GM12878 (cell line): ENCODE measurements around the gene NDUFB7. TPM values are rescaled to one million over a fixed set of nuclear protein-coding genes. Genes with fewer than 3 reads are reported as not detected.
A peak's percentile ranks its signal among the peaks of the same experiment; 100 is the strongest.

ENCODE experiments used
- HCFC1 ChIP-seq: fragments of 150-350 bp; IDR thresholded peaks from 2 replicates; pipeline ENCODE4 v1.6.1; 2014; ENCODE audit warnings: low read length
- NR2C1 ChIP-seq: fragments of 450-650 bp; IDR thresholded peaks from 2 replicates; pipeline ENCODE4 v1.6.1; 2017; ENCODE audit warnings: antibody characterized with exemption, mild to moderate bottlenecking, moderate library complexity
- TCF3 ChIP-seq: IDR thresholded peaks from 2 replicates; pipeline ENCODE4 v1.6.1; 2012; ENCODE audit warnings: low read depth, mild to moderate bottlenecking, low read length, borderline replicate concordance; ENCODE audit not compliant: insufficient read depth
- WRNIP1 ChIP-seq: IDR thresholded peaks from 2 replicates; pipeline ENCODE4 v1.6.1; 2011; ENCODE audit warnings: low read depth, low read length, improper control_type of control experiment, borderline replicate concordance
- polyA plus RNA-seq, 11 experiments: library from polyadenylated mRNA; depleted of rRNA in 4 of 11; unstranded in 6 of 11; stranded (reverse) in 5 of 11; fragments of >200 nt; fragmentation: Nextera tagmentation in 4 of 11; fragmentation: Illumina TruSeq in 1 of 11; extraction: Ambion mirVana in 4 of 11; extraction: Trizol in 1 of 11; gene quantifications; 1 replicate in 1 of 11; 2 replicates in 10 of 11; pipeline versions ENCODE4 v1.2.1 to v1.2.3, GENCODE V29; 2011 to 2016; ENCODE audit warnings: inconsistent platforms in 2 of 11, missing spikeins in 2 of 11, low read depth in 1 of 11
- total RNA-seq, 4 experiments: library from RNA; depleted of rRNA in 3 of 4; stranded (reverse); fragments of >200 nt in 3 of 4; fragmentation: Illumina TruSeq in 1 of 4; extraction: Trizol in 1 of 4; gene quantifications; 2 replicates each; pipeline versions ENCODE4 v1.2.1 to v1.2.3, GENCODE V29; 2013 to 2021
- TF ChIP-seq, protein P1 (sequence below): fragments of 450-650 bp; IDR thresholded peaks from 2 replicates; pipeline ENCODE4 v1.6.1; 2017; ENCODE audit warnings: borderline replicate concordance
- TF ChIP-seq, protein P2 (sequence below): fragments of 450-650 bp; formaldehyde crosslinking; IDR thresholded peaks from 2 replicates; pipeline ENCODE4 v1.5.0; 2022; ENCODE audit warnings: mild to moderate bottlenecking, missing genetic modification characterization

The NDUFB7 gene
- total and polyA plus RNA-seq, 10 of the 15 experiments (the other 5 are each of a cell fraction or from before 2014, with no cell fraction given) = 14.6 to 480 (median 182) TPM

DNA sequence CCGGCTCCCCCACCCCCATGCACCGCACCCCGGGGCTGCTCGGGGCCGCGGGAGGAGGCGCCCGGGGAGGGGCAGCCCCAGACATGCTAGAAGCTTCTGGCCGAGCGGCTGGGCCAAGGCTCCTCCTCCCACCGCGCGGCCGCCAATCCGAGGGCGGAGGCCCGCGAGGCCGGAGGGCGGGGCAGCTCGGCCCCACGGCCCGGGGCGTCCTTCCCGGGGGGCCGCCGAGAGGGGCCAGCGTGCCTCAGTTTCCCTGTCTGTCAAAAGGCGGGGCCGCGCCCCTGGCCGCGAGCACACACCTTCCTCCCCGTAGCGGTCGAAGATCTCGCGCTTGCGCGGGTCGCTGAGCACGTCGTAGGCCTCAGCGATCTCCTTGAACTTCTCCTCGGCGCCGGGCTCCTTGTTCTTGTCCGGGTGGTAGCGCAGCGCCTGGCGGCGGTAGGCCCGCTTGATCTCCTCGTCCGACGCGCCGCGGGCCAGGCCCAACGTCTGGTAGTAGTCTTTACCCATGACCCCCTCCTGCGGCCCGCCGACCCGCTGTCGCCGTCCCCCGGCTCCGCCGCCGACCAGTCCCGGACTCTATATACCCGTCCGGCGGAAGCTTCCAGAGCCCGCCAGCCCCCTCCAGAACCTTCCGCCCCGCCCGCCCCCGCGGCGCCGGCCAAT lies 53.9 kb downstream of the NDUFB7 start, which contains the start of gene DNAJB1 (continued):
- TF ChIP-seq, protein P1, sequence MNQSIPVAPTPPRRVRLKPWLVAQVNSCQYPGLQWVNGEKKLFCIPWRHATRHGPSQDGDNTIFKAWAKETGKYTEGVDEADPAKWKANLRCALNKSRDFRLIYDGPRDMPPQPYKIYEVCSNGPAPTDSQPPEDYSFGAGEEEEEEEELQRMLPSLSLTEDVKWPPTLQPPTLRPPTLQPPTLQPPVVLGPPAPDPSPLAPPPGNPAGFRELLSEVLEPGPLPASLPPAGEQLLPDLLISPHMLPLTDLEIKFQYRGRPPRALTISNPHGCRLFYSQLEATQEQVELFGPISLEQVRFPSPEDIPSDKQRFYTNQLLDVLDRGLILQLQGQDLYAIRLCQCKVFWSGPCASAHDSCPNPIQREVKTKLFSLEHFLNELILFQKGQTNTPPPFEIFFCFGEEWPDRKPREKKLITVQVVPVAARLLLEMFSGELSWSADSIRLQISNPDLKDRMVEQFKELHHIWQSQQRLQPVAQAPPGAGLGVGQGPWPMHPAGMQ = no peak
- TF ChIP-seq, protein P2, sequence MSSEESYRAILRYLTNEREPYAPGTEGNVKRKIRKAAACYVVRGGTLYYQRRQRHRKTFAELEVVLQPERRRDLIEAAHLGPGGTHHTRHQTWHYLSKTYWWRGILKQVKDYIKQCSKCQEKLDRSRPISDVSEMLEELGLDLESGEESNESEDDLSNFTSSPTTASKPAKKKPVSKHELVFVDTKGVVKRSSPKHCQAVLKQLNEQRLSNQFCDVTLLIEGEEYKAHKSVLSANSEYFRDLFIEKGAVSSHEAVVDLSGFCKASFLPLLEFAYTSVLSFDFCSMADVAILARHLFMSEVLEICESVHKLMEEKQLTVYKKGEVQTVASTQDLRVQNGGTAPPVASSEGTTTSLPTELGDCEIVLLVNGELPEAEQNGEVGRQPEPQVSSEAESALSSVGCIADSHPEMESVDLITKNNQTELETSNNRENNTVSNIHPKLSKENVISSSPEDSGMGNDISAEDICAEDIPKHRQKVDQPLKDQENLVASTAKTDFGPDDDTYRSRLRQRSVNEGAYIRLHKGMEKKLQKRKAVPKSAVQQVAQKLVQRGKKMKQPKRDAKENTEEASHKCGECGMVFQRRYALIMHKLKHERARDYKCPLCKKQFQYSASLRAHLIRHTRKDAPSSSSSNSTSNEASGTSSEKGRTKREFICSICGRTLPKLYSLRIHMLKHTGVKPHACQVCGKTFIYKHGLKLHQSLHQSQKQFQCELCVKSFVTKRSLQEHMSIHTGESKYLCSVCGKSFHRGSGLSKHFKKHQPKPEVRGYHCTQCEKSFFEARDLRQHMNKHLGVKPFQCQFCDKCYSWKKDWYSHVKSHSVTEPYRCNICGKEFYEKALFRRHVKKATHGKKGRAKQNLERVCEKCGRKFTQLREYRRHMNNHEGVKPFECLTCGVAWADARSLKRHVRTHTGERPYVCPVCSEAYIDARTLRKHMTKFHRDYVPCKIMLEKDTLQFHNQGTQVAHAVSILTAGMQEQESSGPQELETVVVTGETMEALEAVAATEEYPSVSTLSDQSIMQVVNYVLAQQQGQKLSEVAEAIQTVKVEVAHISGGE (CRISPR knock-in tag) = peak; percentile 40
- peak; percentile 5; the same call in 1 of the 2 replicates for TF ChIP-seq NR2C1
- TF ChIP-seq TCF3 = peak; percentile 77; the same call in 1 of the 2 replicates
- no peak for TF ChIP-seq WRNIP1
- TF ChIP-seq HCFC1 = peak; percentile 29; the same call in 1 of the 2 replicates
